NCI-H510A (cell line): ENCODE results near the gene DLG1.
A peak's percentile ranks its signal among the peaks of the same experiment; 100 is the strongest.

Experiments
- DNase-seq: peaks from one replicate; lab custom pipeline; 2025; lab: John Stamatoyannopoulos, UW

The DLG1 gene

GRCh38 chr3:196997311-196997710 lies 301.1 kb downstream of the DLG1 start:
- DNase-seq = no peak

DNA sequence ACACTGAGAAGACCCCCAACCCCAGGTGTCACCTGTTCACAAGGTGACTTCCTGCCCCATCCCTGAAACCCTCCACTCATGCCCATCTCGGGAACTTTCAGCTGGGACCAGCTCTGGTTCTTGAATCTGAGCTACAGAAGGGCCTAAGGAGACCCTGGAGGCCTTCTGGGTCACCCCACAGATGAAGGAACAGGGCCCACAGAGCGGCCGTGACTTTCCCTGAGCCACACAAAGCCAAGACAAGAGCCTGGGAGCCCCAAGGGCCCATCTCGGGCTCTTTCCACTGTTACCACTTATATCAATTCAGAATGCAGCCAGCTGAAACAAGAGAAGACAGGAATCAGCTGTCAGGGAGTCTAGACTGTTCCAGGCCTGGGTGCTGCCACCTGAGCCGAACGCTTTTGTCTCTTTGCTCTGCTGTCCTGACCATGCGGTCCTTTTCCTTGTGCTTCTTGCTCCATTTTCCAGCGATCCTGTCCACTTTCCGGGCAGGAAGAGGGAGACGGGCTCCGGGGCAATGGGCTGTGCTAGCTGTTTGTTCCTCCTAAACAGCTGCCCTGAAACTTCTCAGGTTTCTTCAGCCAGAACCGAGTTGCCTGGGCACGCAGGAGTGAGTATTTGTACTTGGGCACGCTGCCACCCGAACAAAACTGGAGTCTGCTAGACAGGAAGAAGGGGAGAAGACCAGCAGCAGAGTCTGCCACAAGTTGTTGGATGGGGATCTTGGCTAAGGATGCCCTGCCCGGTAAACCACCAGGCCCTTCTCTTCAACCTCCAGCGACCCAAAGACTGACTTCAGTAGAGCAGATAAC lies 301.8 kb downstream of the DLG1 start:
- peak; percentile 51 for DNase-seq

DNA sequence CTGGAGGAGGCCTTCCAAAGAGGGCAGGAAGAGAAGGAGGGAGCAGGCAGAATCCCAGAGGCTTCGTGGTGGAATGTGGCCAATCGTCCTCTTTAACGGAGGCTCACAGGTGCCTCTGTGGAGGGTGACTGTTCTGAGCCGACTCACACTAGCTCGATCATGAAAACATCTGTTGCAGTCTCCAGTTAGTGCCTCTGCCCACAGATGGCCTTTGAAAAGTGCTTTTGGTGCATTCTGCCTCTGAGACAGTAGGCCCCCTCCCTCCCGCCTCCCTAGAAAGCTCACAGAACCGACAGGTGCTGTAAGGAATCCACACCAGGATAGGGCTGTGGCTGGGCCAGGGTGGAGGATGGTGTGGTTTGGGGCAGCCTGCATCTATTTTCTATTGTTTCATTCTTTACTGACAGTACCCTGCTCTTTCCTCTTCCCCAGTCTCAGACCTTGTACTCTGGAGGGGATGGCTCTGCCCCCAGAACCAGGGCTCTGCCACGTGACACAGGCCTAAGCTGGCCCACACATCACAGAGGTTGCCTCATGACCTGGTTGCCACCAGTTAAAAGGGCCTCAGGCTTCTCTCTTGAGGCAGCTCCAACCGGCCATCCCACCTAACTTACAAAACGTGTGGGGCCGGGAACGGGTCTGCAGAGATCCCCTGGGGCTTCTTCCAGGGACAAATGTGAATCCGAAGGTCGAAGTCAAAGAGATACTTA lies 302.6 kb downstream of the DLG1 start:
- no peak for DNase-seq

DNA sequence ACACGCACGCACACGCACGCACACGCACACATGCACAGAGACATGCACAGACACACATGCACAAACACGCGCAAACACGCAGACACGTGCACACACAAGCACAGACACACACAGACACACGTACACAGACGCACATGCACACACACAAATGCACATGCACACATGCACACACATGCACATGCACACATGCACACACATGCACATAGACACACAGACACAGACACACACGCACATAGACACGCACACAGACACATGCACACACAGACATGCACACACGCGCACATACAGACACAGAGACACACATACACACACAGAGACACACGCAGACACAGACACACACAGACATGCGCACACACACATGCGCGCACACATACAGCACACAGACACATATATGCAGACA lies 303.4 kb downstream of the DLG1 start:
- DNase-seq = no peak

GRCh38 chr3:196994056-196994455 lies 304.4 kb downstream of the DLG1 start:
- no peak for DNase-seq
